A673 (cell line): ENCODE results near the gene PAX4.

Experiments used
- EZH2 ChIP-seq: fragments of 200-600 bp; sonication (generic); IDR thresholded peaks from 2 replicates; pipeline ENCODE4 v1.6.1; 2017; ENCODE audit warnings: borderline replicate concordance, low read depth, mild to moderate bottlenecking, mixed read lengths, antibody characterized with exemption, low read length; ENCODE audit not compliant: poor library complexity, severe bottlenecking
- TF ChIP-seq, protein P1 (sequence below): fragments of 300-800, 200-600 bp; sonication (generic); conservative IDR thresholded peaks from 2 replicates; pipeline ENCODE4 v1.5.1; 2017; ENCODE audit warnings: low read depth, mild to moderate bottlenecking, antibody characterized with exemption, low read length, moderate library complexity, mixed read lengths

DNA sequence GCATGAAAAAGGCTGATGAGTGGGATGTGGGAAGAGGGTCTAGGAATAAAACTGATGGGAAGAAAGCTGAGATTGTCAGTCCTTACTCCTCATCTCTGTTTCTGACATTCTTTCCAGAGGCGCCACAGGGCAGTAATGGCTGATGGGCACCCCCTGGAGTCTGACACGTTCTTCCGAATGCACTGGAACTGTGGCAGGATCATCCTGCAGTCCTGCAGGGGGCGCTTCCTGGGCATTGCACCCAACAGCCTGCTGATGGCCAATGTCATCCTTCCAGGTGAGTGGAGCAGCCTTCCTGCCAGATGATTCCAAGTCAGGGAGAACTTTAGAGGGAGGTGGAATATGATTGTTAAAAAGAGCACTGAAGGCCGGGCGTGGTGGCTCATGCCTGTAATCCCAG, 19.6 kb downstream of the PAX4 start:
- TF ChIP-seq, protein P1, sequence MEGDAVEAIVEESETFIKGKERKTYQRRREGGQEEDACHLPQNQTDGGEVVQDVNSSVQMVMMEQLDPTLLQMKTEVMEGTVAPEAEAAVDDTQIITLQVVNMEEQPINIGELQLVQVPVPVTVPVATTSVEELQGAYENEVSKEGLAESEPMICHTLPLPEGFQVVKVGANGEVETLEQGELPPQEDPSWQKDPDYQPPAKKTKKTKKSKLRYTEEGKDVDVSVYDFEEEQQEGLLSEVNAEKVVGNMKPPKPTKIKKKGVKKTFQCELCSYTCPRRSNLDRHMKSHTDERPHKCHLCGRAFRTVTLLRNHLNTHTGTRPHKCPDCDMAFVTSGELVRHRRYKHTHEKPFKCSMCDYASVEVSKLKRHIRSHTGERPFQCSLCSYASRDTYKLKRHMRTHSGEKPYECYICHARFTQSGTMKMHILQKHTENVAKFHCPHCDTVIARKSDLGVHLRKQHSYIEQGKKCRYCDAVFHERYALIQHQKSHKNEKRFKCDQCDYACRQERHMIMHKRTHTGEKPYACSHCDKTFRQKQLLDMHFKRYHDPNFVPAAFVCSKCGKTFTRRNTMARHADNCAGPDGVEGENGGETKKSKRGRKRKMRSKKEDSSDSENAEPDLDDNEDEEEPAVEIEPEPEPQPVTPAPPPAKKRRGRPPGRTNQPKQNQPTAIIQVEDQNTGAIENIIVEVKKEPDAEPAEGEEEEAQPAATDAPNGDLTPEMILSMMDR = peak; percentile 68
- TF ChIP-seq EZH2 = no peak
